Ishikawa (cell line): Measurements from ENCODE around the gene TTLL10.

Source experiments
- CEBPB ChIP-seq: IDR thresholded peaks from 2 replicates; pipeline ENCODE4 v1.6.1; 2012
- CREB1 ChIP-seq: IDR thresholded peaks from 2 replicates; pipeline ENCODE4 v1.6.1; 2012; ENCODE audit warnings: low read depth
- EGR1 ChIP-seq: IDR thresholded peaks from 2 replicates; pipeline ENCODE4 v1.6.1; 2012
- EP300 ChIP-seq: IDR thresholded peaks from 2 replicates; pipeline ENCODE4 v1.6.1; 2012; ENCODE audit warnings: borderline replicate concordance
- FOXM1 ChIP-seq: IDR thresholded peaks from 2 replicates; pipeline ENCODE4 v1.6.1; 2012; ENCODE audit warnings: low read depth, borderline replicate concordance
- NFIC ChIP-seq: IDR thresholded peaks from 2 replicates; pipeline ENCODE4 v1.6.1; 2012
- RAD21 ChIP-seq: IDR thresholded peaks from 2 replicates; pipeline ENCODE4 v1.6.1; 2012; ENCODE audit warnings: low read depth
- TAF1 ChIP-seq: IDR thresholded peaks from 2 replicates; pipeline ENCODE4 v1.6.1; 2012; ENCODE audit warnings: low read depth, mild to moderate bottlenecking
- TCF12 ChIP-seq: IDR thresholded peaks from 2 replicates; pipeline ENCODE4 v1.6.1; 2012; ENCODE audit warnings: low read depth
- TEAD4 ChIP-seq: IDR thresholded peaks from 2 replicates; pipeline ENCODE4 v1.6.1; 2012
- USF1 ChIP-seq: IDR thresholded peaks from 2 replicates; pipeline ENCODE4 v1.6.1; 2012
- YY1 ChIP-seq: IDR thresholded peaks from 2 replicates; pipeline ENCODE4 v1.6.1; 2012; ENCODE audit warnings: low read depth
- ZBTB7A ChIP-seq: IDR thresholded peaks from 2 replicates; pipeline ENCODE4 v1.6.1; 2012; ENCODE audit warnings: low read depth
- TF ChIP-seq, protein P1 (sequence below): IDR thresholded peaks from 2 replicates; pipeline ENCODE4 v1.6.1; 2012
- TF ChIP-seq, protein P2 (sequence below): IDR thresholded peaks from 2 replicates; pipeline ENCODE4 v1.6.1; 2012; ENCODE audit warnings: low read depth, mild to moderate bottlenecking

Gene TTLL10

GRCh38 chr1:1157033-1157365 lies 16.7 kb upstream of the TTLL10 start:
- TF ChIP-seq, protein P1, sequence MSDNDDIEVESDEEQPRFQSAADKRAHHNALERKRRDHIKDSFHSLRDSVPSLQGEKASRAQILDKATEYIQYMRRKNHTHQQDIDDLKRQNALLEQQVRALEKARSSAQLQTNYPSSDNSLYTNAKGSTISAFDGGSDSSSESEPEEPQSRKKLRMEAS, result no peak
- TF ChIP-seq EGR1, result no peak
- TF ChIP-seq TCF12, result no peak
- no peak for TF ChIP-seq ZBTB7A
- TF ChIP-seq RAD21, result no peak
- TF ChIP-seq FOXM1, result no peak
- no peak for TF ChIP-seq TAF1
- TF ChIP-seq TEAD4, result no peak

GRCh38 chr1:1157426-1157913 lies 16.2 kb upstream of the TTLL10 start:
- TF ChIP-seq RAD21 (no peak), CEBPB (no peak), TEAD4 (no peak), TCF12 (peak; percentile 37; the same call in 1 of the 2 replicates), YY1 (no peak), USF1 (no peak), TAF1 (peak; percentile 79), CREB1 (no peak), NFIC (peak; percentile 29; the same call in 1 of the 2 replicates), FOXM1 (0 out of 2 replicates have a peak, but pooled peaks have one; percentile 16), ZBTB7A (no peak), EGR1 (no peak), EP300 (peak; percentile 61)
- TF ChIP-seq, protein P1, result no peak; the same call in 1 of the 2 replicates
- TF ChIP-seq, protein P2, sequence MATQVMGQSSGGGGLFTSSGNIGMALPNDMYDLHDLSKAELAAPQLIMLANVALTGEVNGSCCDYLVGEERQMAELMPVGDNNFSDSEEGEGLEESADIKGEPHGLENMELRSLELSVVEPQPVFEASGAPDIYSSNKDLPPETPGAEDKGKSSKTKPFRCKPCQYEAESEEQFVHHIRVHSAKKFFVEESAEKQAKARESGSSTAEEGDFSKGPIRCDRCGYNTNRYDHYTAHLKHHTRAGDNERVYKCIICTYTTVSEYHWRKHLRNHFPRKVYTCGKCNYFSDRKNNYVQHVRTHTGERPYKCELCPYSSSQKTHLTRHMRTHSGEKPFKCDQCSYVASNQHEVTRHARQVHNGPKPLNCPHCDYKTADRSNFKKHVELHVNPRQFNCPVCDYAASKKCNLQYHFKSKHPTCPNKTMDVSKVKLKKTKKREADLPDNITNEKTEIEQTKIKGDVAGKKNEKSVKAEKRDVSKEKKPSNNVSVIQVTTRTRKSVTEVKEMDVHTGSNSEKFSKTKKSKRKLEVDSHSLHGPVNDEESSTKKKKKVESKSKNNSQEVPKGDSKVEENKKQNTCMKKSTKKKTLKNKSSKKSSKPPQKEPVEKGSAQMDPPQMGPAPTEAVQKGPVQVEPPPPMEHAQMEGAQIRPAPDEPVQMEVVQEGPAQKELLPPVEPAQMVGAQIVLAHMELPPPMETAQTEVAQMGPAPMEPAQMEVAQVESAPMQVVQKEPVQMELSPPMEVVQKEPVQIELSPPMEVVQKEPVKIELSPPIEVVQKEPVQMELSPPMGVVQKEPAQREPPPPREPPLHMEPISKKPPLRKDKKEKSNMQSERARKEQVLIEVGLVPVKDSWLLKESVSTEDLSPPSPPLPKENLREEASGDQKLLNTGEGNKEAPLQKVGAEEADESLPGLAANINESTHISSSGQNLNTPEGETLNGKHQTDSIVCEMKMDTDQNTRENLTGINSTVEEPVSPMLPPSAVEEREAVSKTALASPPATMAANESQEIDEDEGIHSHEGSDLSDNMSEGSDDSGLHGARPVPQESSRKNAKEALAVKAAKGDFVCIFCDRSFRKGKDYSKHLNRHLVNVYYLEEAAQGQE, result no peak

GRCh38 chr1:1157914-1158710 lies 15.6 kb upstream of the TTLL10 start:
- TF ChIP-seq, protein P1, result peak; percentile 11; the same call in 1 of the 2 replicates
- TF ChIP-seq YY1 (0 out of 2 replicates have a peak, but pooled peaks have one; percentile 46), ZBTB7A (peak; percentile 90; the same call in 1 of the 2 replicates), TAF1 (peak; percentile 53), TCF12 (peak; percentile 25; the same call in 1 of the 2 replicates)
- TF ChIP-seq, protein P2, result no peak

GRCh38 chr1:1160281-1160930 lies 13.3 kb upstream of the TTLL10 start:
- TF ChIP-seq CEBPB (no peak), EP300 (no peak), YY1 (no peak), FOXM1 (no peak), NFIC (no peak), ZBTB7A (no peak), TEAD4 (no peak), EGR1 (no peak), RAD21 (no peak), TAF1 (no peak), USF1 (no peak), CREB1 (no peak), TCF12 (no peak)
- TF ChIP-seq, protein P2, result no peak
- TF ChIP-seq, protein P1, result no peak
